Stimulated activated CD8-positive, alpha-beta memory T cell treated with anti-CD3 and anti-CD28 coated beads, Interleukin-4, amount 100 ng/mL, for 48 hours (primary cell): Measurements from ENCODE around the gene NFKBIL1.
"Not testable (repeated sequence)": the region's sequence is repeated elsewhere in the genome, so short reads cannot be mapped to it uniquely, and the experiment has no call there.

Experiments used
- DNase-seq: peaks from one replicate; pipeline ENCODE4 v3.0.0-alpha.2; 2020

NFKBIL1 gene

GRCh38 chr6:31546958-31547726 lies at the start of gene NFKBIL1:
NFKBIL1 (plus strand) TSS chr6:31547608; CDS start chr6:31547695, 87 bp downstream.
- peak; percentile 93 for DNase-seq

- no peak for DNase-seq
Measured at GRCh38 chr6:31498748-31499147, 48.7 kb upstream of the NFKBIL1 start.

- not testable (repeated sequence) for DNase-seq
Measured at GRCh38 chr6:31499648-31500047, 47.8 kb upstream of the NFKBIL1 start.

- no peak for DNase-seq
Measured at GRCh38 chr6:31502586-31502985, 44.8 kb upstream of the NFKBIL1 start.

GRCh38 chr6:31509036-31509435 lies 38.4 kb upstream of the NFKBIL1 start:
- DNase-seq = peak; percentile 0

- peak; percentile 13 for DNase-seq
Measured at GRCh38 chr6:31510007-31510406, 37.4 kb upstream of the NFKBIL1 start.

- DNase-seq = no peak
Measured at GRCh38 chr6:31513456-31514165, 33.8 kb upstream of the NFKBIL1 start.

GRCh38 chr6:31521835-31522234 lies 25.6 kb upstream of the NFKBIL1 start:
- no peak for DNase-seq

- DNase-seq = peak; percentile 6
Measured at GRCh38 chr6:31525553-31525931, 21.9 kb upstream of the NFKBIL1 start.

GRCh38 chr6:31525932-31526591 lies 21.3 kb upstream of the NFKBIL1 start:
- DNase-seq = peak; percentile 18

GRCh38 chr6:31528307-31528777 lies 19.1 kb upstream of the NFKBIL1 start:
- DNase-seq = no peak

GRCh38 chr6:31528821-31529328 lies 18.5 kb upstream of the NFKBIL1 start, which contains the start of gene MCCD1:
MCCD1 (plus strand) TSS chr6:31528962; CDS start chr6:31529015, 53 bp downstream.
- DNase-seq = no peak

GRCh38 chr6:31529329-31530150 lies 17.9 kb upstream of the NFKBIL1 start:
- DNase-seq = no peak

- no peak for DNase-seq
Measured at GRCh38 chr6:31530659-31531058, 16.7 kb upstream of the NFKBIL1 start.

GRCh38 chr6:31531162-31531561 lies 16.2 kb upstream of the NFKBIL1 start:
- DNase-seq = no peak

- no peak for DNase-seq
Measured at GRCh38 chr6:31531771-31532643, 15.4 kb upstream of the NFKBIL1 start.

- DNase-seq = no peak
Measured at GRCh38 chr6:31532644-31533454, 14.6 kb upstream of the NFKBIL1 start.

- DNase-seq = no peak
Measured at GRCh38 chr6:31533455-31533841, 14.0 kb upstream of the NFKBIL1 start.

GRCh38 chr6:31534011-31534410 lies 13.4 kb upstream of the NFKBIL1 start:
- no peak for DNase-seq

GRCh38 chr6:31534521-31535040 lies 12.8 kb upstream of the NFKBIL1 start:
- DNase-seq = no peak
